Measurements from ENCODE around the gene B4GALT2.

- TF ChIP-seq CTCF (IDR thresholded peaks at IDR 0.05; ENCODE audit: extremely low read depth in 1 of 2, insufficient read depth in 1 of 2, low read depth in 1 of 2, low read length in 2 of 2), result no peak
- no peak for TF ChIP-seq MAX (IDR thresholded peaks at IDR 0.05; ENCODE audit: insufficient read depth, insufficient read length)
- no peak for TF ChIP-seq GATA2 (IDR thresholded peaks at IDR 0.05; ENCODE audit: insufficient read depth, insufficient read length, low read depth, low read length)
- no peak for TF ChIP-seq POLR2A (IDR thresholded peaks at IDR 0.05; ENCODE audit: low read depth, low read length)
Observed at GRCh38 chr1:44021581-44022321, 42.7 kb downstream of the B4GALT2 start.

Data from endothelial cell of umbilical vein (primary cell).